HAP-1 (cell line): ENCODE measurements around the gene ITGA3.

Source experiments
- DNase-seq, 2 experiments: peaks; one replicate each; pipeline ENCODE4 v3.0.0-alpha.2; 2016 to 2020; ENCODE audit warnings: low spot score in 2 of 2
- H3K27me3 ChIP-seq: fragments of 250-450 bp; sonication (Bioruptor Pico); 2 replicates; pipeline ENCODE4 v1.5.1; 2020; ENCODE audit warnings: low read depth, mild to moderate bottlenecking, moderate library complexity
- H3K36me3 ChIP-seq: fragments of 250-450 bp; sonication (Bioruptor Pico); replicated peaks from 2 replicates; pipeline ENCODE4 v1.5.1; 2020; ENCODE audit warnings: mild to moderate bottlenecking
- H3K4me1 ChIP-seq: fragments of 250-450 bp; sonication (Bioruptor Pico); 2 replicates; pipeline ENCODE4 v1.5.1; 2020; ENCODE audit warnings: mild to moderate bottlenecking
- H3K4me3 ChIP-seq: fragments of 250-450 bp; sonication (Bioruptor Pico); 2 replicates; pipeline ENCODE4 v1.5.1; 2020; ENCODE audit warnings: mild to moderate bottlenecking, moderate library complexity
- H3K9me3 ChIP-seq: fragments of 250-450 bp; sonication (Bioruptor Pico); 2 replicates; pipeline ENCODE4 v1.5.1; 2020; ENCODE audit warnings: mild to moderate bottlenecking, moderate library complexity
- in situ Hi-C: fragments of 300-500 bp; cut with MboI; formaldehyde crosslinking; loops from 3 replicates; pipeline ENCODE4 v1.14.3; 2020; ENCODE audit warnings: low sequenced_read_pairs, inconsistent platforms, mixed read lengths

ITGA3 gene

GRCh38 chr17:50127697-50128361 is 71.9 kb downstream of the ITGA3 start:
- Histone ChIP-seq H3K4me1 (peaks cover 13% of the 10 kb centered on the region), H3K27me3 (no peaks in the 10 kb centered on the region), H3K4me3 (no peak overlapping the region), H3K9me3 (no peaks in the 10 kb centered on the region), H3K36me3 (no peaks in the 10 kb centered on the region; the same call in none of the 2 replicates)
- no peak for DNase-seq
- in situ Hi-C loops = no loop called here

- peak in 1 of 2 experiments; percentile 69 for DNase-seq
- no peaks in the 10 kb centered on the region; the same call in none of the 2 replicates for H3K36me3 ChIP-seq
- H3K4me3 ChIP-seq = peak overlapping the region; percentile 33
- no peaks in the 10 kb centered on the region for H3K27me3 ChIP-seq
- in situ Hi-C loops = no loop called here
- H3K4me1 ChIP-seq = peaks cover 6% of the 10 kb centered on the region
- no peaks in the 10 kb centered on the region for H3K9me3 ChIP-seq
Measured at GRCh38 chr17:50128441-50129352, 72.8 kb downstream of the ITGA3 start.

- Histone ChIP-seq H3K9me3 (no peaks in the 10 kb centered on the region), H3K4me1 (peaks cover 6% of the 10 kb centered on the region), H3K27me3 (no peaks in the 10 kb centered on the region), H3K4me3 (peak overlapping the region; percentile 33), H3K36me3 (peaks cover 2% of the 10 kb centered on the region)
- no peak for DNase-seq
- in situ Hi-C loops = no loop called here
Measured at GRCh38 chr17:50129353-50129727, 73.4 kb downstream of the ITGA3 start.

GRCh38 chr17:50129728-50130558 is 74.0 kb downstream of the ITGA3 start, which contains the start of gene SAMD14:
Gene SAMD14 (minus strand): TSS chr17:50130160. CDS start chr17:50124959, 5,201 bp downstream.
- peak in 1 of 2 experiments; percentile 75 for DNase-seq
- no peaks in the 10 kb centered on the region for H3K9me3 ChIP-seq
- H3K36me3 ChIP-seq = peaks cover 7% of the 10 kb centered on the region
- H3K4me3 ChIP-seq = peak within 1 kb of the TSS; percentile 33
- in situ Hi-C loops = no loop called here
- H3K27me3 ChIP-seq = no peaks in the 10 kb centered on the region
- peaks cover 6% of the 10 kb centered on the region for H3K4me1 ChIP-seq

GRCh38 chr17:50130559-50131305 is 74.8 kb downstream of the ITGA3 start:
- Histone ChIP-seq H3K27me3 (no peaks in the 10 kb centered on the region), H3K36me3 (peaks cover 11% of the 10 kb centered on the region), H3K9me3 (no peaks in the 10 kb centered on the region), H3K4me3 (no peak overlapping the region), H3K4me1 (peaks cover 6% of the 10 kb centered on the region)
- DNase-seq = no peak
- in situ Hi-C loops = no loop called here

- peaks cover 6% of the 10 kb centered on the region for H3K4me1 ChIP-seq
- DNase-seq = no peak
- in situ Hi-C loops = no loop called here
- no peak overlapping the region for H3K4me3 ChIP-seq
- peaks cover 24% of the 10 kb centered on the region for H3K36me3 ChIP-seq
- H3K9me3 ChIP-seq = no peaks in the 10 kb centered on the region
- H3K27me3 ChIP-seq = no peaks in the 10 kb centered on the region
Measured at GRCh38 chr17:50132104-50132794, 76.3 kb downstream of the ITGA3 start.

GRCh38 chr17:50133028-50133768 is 77.3 kb downstream of the ITGA3 start:
- Histone ChIP-seq H3K27me3 (no peaks in the 10 kb centered on the region), H3K4me1 (peaks cover 6% of the 10 kb centered on the region), H3K9me3 (no peaks in the 10 kb centered on the region), H3K4me3 (no peak overlapping the region), H3K36me3 (peaks cover 34% of the 10 kb centered on the region)
- in situ Hi-C loops = no loop called here
- DNase-seq = no peak

- peaks cover 3% of the 10 kb centered on the region for H3K4me1 ChIP-seq
- no peak overlapping the region for H3K4me3 ChIP-seq
- no peak for DNase-seq
- H3K36me3 ChIP-seq = peaks cover 39% of the 10 kb centered on the region
- in situ Hi-C loops = no loop called here
- no peaks in the 10 kb centered on the region for H3K9me3 ChIP-seq
- no peaks in the 10 kb centered on the region for H3K27me3 ChIP-seq
Measured at GRCh38 chr17:50133769-50134099, 77.8 kb downstream of the ITGA3 start.

GRCh38 chr17:50134206-50135110 is 78.5 kb downstream of the ITGA3 start:
- no peak for DNase-seq
- Histone ChIP-seq H3K9me3 (no peaks in the 10 kb centered on the region), H3K4me1 (no peaks in the 10 kb centered on the region), H3K4me3 (no peak overlapping the region), H3K27me3 (no peaks in the 10 kb centered on the region), H3K36me3 (peaks cover 46% of the 10 kb centered on the region)
- in situ Hi-C loops = no loop called here

GRCh38 chr17:50135316-50136095 is 79.6 kb downstream of the ITGA3 start:
- in situ Hi-C loops = no loop called here
- Histone ChIP-seq H3K9me3 (peaks cover 3% of the 10 kb centered on the region), H3K36me3 (peaks cover 57% of the 10 kb centered on the region), H3K4me3 (no peak overlapping the region), H3K27me3 (no peaks in the 10 kb centered on the region), H3K4me1 (no peaks in the 10 kb centered on the region)
- DNase-seq = no peak

- Histone ChIP-seq H3K4me1 (no peaks in the 10 kb centered on the region), H3K27me3 (no peaks in the 10 kb centered on the region), H3K9me3 (peaks cover 3% of the 10 kb centered on the region), H3K36me3 (peaks cover 64% of the 10 kb centered on the region), H3K4me3 (no peak overlapping the region)
- in situ Hi-C loops = no loop called here
- no peak for DNase-seq
Measured at GRCh38 chr17:50136096-50136687, 80.3 kb downstream of the ITGA3 start.
